Skeletal muscle satellite cell (primary cell): ENCODE results near the gene PRRG2.

ENCODE experiments used
- H3K27me3 ChIP-seq: 2 replicates; pipeline ENCODE4 v1.7.0; 2013; ENCODE audit warnings: low read length; ENCODE audit not compliant: control insufficient read depth, insufficient read depth
- H3K36me3 ChIP-seq: 2 replicates; pipeline ENCODE4 v1.7.0; 2013; ENCODE audit warnings: mild to moderate bottlenecking, control low read depth, low read length; ENCODE audit not compliant: insufficient read depth
- H3K4me1 ChIP-seq: 2 replicates; pipeline ENCODE4 v1.7.0; 2013; ENCODE audit warnings: low read length; ENCODE audit not compliant: control insufficient read depth, insufficient read depth
- H3K4me2 ChIP-seq: 2 replicates; pipeline ENCODE4 v1.7.0; 2013; ENCODE audit warnings: mild to moderate bottlenecking, low read length
- H3K4me3 ChIP-seq: 2 replicates; pipeline ENCODE4 v1.7.0; 2013; ENCODE audit warnings: low read length
- H3K9ac ChIP-seq: 2 replicates; pipeline ENCODE4 v1.7.0; 2013; ENCODE audit warnings: mild to moderate bottlenecking, low read depth, low read length, moderate library complexity
- H3K9me3 ChIP-seq: replicated peaks from 2 replicates; pipeline ENCODE4 v1.7.0; 2013; ENCODE audit warnings: mild to moderate bottlenecking, control low read depth, low read length

The PRRG2 gene

GRCh38 chr19:49590971-49591730 is 10.0 kb downstream of the PRRG2 start, which contains the start of gene PRR12:
Gene PRR12, plus strand, starts transcription at chr19:49591182. Its CDS starts 473 bp downstream, at chr19:49591655.
- Histone ChIP-seq H3K9me3 (no peaks in the 10 kb centered on the region), H3K27me3 (no peaks in the 10 kb centered on the region), H3K4me2 (peak within 1 kb of the TSS; percentile 100), H3K36me3 (peaks cover 16% of the 10 kb centered on the region), H3K4me1 (peaks cover 25% of the 10 kb centered on the region), H3K4me3 (peak within 1 kb of the TSS; percentile 87), H3K9ac (peak within 1 kb of the TSS; percentile 87)

GRCh38 chr19:49591731-49592485 is 10.8 kb downstream of the PRRG2 start:
- peak overlapping the region; percentile 83 for H3K9ac ChIP-seq
- peak overlapping the region; percentile 87 for H3K4me3 ChIP-seq
- peaks cover 25% of the 10 kb centered on the region for H3K4me1 ChIP-seq
- peaks cover 20% of the 10 kb centered on the region for H3K36me3 ChIP-seq
- peak overlapping the region; percentile 99 for H3K4me2 ChIP-seq
- no peaks in the 10 kb centered on the region for H3K9me3 ChIP-seq
- H3K27me3 ChIP-seq = no peaks in the 10 kb centered on the region

- Histone ChIP-seq H3K4me2 (peak overlapping the region; percentile 99), H3K4me3 (peak overlapping the region; percentile 87), H3K9me3 (no peaks in the 10 kb centered on the region), H3K4me1 (peaks cover 25% of the 10 kb centered on the region), H3K36me3 (peaks cover 27% of the 10 kb centered on the region), H3K27me3 (no peaks in the 10 kb centered on the region), H3K9ac (peak overlapping the region; percentile 83)
These were observed 11.5 kb downstream of the PRRG2 start for GRCh38 chr19:49592486-49593232.

- Histone ChIP-seq H3K27me3 (no peaks in the 10 kb centered on the region), H3K4me3 (peak overlapping the region; percentile 87), H3K4me2 (peak overlapping the region; percentile 99), H3K4me1 (peaks cover 25% of the 10 kb centered on the region), H3K9me3 (no peaks in the 10 kb centered on the region), H3K9ac (peak overlapping the region; percentile 36), H3K36me3 (peaks cover 31% of the 10 kb centered on the region)
These were observed 12.4 kb downstream of the PRRG2 start for GRCh38 chr19:49593233-49594113.

- peaks cover 25% of the 10 kb centered on the region for H3K4me1 ChIP-seq
- H3K4me2 ChIP-seq = peak overlapping the region; percentile 78
- peaks cover 40% of the 10 kb centered on the region for H3K36me3 ChIP-seq
These were observed 13.3 kb downstream of the PRRG2 start for GRCh38 chr19:49594157-49594992.

GRCh38 chr19:49594993-49595818 is 14.1 kb downstream of the PRRG2 start:
- Histone ChIP-seq H3K4me3 (no peak overlapping the region), H3K4me2 (no peak overlapping the region), H3K9ac (no peak overlapping the region), H3K4me1 (peaks cover 24% of the 10 kb centered on the region), H3K36me3 (peaks cover 49% of the 10 kb centered on the region), H3K27me3 (no peaks in the 10 kb centered on the region), H3K9me3 (no peaks in the 10 kb centered on the region)

More at GRCh38 chr19:49594157-49594992, 13.3 kb downstream of the PRRG2 start:
- Histone ChIP-seq H3K9me3 (no peaks in the 10 kb centered on the region), H3K27me3 (no peaks in the 10 kb centered on the region), H3K9ac (no peak overlapping the region), H3K4me3 (no peak overlapping the region)

- Histone ChIP-seq H3K9me3 (no peaks in the 10 kb centered on the region), H3K27me3 (no peaks in the 10 kb centered on the region), H3K4me1 (peaks cover 17% of the 10 kb centered on the region), H3K9ac (no peak overlapping the region), H3K4me2 (no peak overlapping the region), H3K36me3 (peaks cover 50% of the 10 kb centered on the region), H3K4me3 (no peak overlapping the region)
These were observed 14.8 kb downstream of the PRRG2 start for GRCh38 chr19:49595819-49596404.

GRCh38 chr19:49596407-49596806 is 15.3 kb downstream of the PRRG2 start:
- Histone ChIP-seq H3K4me3 (no peak overlapping the region), H3K9ac (no peak overlapping the region), H3K36me3 (peaks cover 53% of the 10 kb centered on the region), H3K9me3 (no peaks in the 10 kb centered on the region), H3K4me2 (no peak overlapping the region), H3K4me1 (peaks cover 17% of the 10 kb centered on the region), H3K27me3 (no peaks in the 10 kb centered on the region)

- H3K4me3 ChIP-seq = no peak overlapping the region
- no peak overlapping the region for H3K4me2 ChIP-seq
- peaks cover 17% of the 10 kb centered on the region for H3K4me1 ChIP-seq
- no peaks in the 10 kb centered on the region for H3K27me3 ChIP-seq
- H3K36me3 ChIP-seq = peaks cover 58% of the 10 kb centered on the region
- no peaks in the 10 kb centered on the region for H3K9me3 ChIP-seq
- H3K9ac ChIP-seq = no peak overlapping the region
These were observed 16.0 kb downstream of the PRRG2 start for GRCh38 chr19:49596954-49597702.
